H4 (cell line): ENCODE data around the gene WFDC1. TPM values are rescaled to one million over a fixed set of nuclear protein-coding genes. Genes with fewer than 3 reads are reported as not detected.

Experiments
- DNase-seq: peaks from one replicate; pipeline ENCODE4 v3.0.0-alpha.2; 2015; ENCODE audit warnings: low spot score
- total RNA-seq: library from RNA; depleted of rRNA; stranded (reverse); fragments of >200 nt; shearing (Covaris generic); gene quantifications from 2 replicates; pipeline ENCODE4 v1.2.3, GENCODE V29; 2014

WFDC1 gene
- total RNA-seq, 1 experiment from 2014 or later: not detected

GRCh38 chr16:84351630-84352029 lies 57.0 kb downstream of the WFDC1 start:
- no peak for DNase-seq

GRCh38 chr16:84354306-84354705 lies 59.6 kb downstream of the WFDC1 start:
- no peak for DNase-seq

- no peak for DNase-seq
These were observed 60.5 kb downstream of the WFDC1 start for GRCh38 chr16:84355149-84355548.

GRCh38 chr16:84356176-84356575 lies 61.5 kb downstream of the WFDC1 start:
- DNase-seq: no peak

GRCh38 chr16:84356591-84357116 lies 62.0 kb downstream of the WFDC1 start:
- DNase-seq: peak; percentile 42

- peak; percentile 87 for DNase-seq
These were observed 62.5 kb downstream of the WFDC1 start for GRCh38 chr16:84357191-84357651.

GRCh38 chr16:84358601-84359295 lies 64.1 kb downstream of the WFDC1 start:
- DNase-seq: no peak

- DNase-seq: no peak
These were observed 64.6 kb downstream of the WFDC1 start for GRCh38 chr16:84359326-84359725.

GRCh38 chr16:84360170-84360569 lies 65.5 kb downstream of the WFDC1 start:
- DNase-seq: peak; percentile 67

- no peak for DNase-seq
These were observed 66.1 kb downstream of the WFDC1 start for GRCh38 chr16:84360748-84361147.

- DNase-seq: no peak
These were observed 66.9 kb downstream of the WFDC1 start for GRCh38 chr16:84361546-84361945.

GRCh38 chr16:84362471-84362941 lies 67.8 kb downstream of the WFDC1 start:
- DNase-seq: no peak

GRCh38 chr16:84366208-84366607 lies 71.5 kb downstream of the WFDC1 start:
- no peak for DNase-seq

- no peak for DNase-seq
These were observed 72.6 kb downstream of the WFDC1 start for GRCh38 chr16:84367297-84367680.

- DNase-seq: no peak
These were observed 73.2 kb downstream of the WFDC1 start for GRCh38 chr16:84367750-84368307.

GRCh38 chr16:84368308-84368996 lies 73.8 kb downstream of the WFDC1 start, which contains the start of gene ATP2C2:
TSS of gene ATP2C2 (plus strand) at chr16:84368538. CDS start at chr16:84368616, 78 bp downstream.
- DNase-seq: no peak

- DNase-seq: no peak
These were observed 74.4 kb downstream of the WFDC1 start for GRCh38 chr16:84369105-84369504.

GRCh38 chr16:84369938-84370627 lies 75.4 kb downstream of the WFDC1 start:
- DNase-seq: no peak

GRCh38 chr16:84370723-84371552 lies 76.3 kb downstream of the WFDC1 start:
- no peak for DNase-seq

GRCh38 chr16:84371553-84371865 lies 76.8 kb downstream of the WFDC1 start:
- DNase-seq: no peak

- DNase-seq: no peak
These were observed 79.3 kb downstream of the WFDC1 start for GRCh38 chr16:84373907-84374489.
